Subcutaneous adipose tissue (tissue), 4 donors: Measurements from ENCODE around the gene FGFRL1. TPM values are rescaled to one million over a fixed set of nuclear protein-coding genes. Genes with fewer than 3 reads are reported as not detected.

Experiments
- total RNA-seq, 4 donors: library from RNA; depleted of rRNA; stranded (reverse); fragments of >200 nt; gene quantifications; one replicate each; pipeline ENCODE4 v1.1.0, GENCODE V29; 2016
- TF ChIP-seq, protein P1 (sequence below): fragments of 450-650 bp; IDR thresholded peaks from one replicate; pipeline ENCODE4 v1.5.1; 2016; ENCODE audit warnings: low read depth, mild to moderate bottlenecking, control low read depth, antibody characterized with exemption, moderate library complexity

The FGFRL1 gene
- total RNA-seq, 4 donors from 2014 or later, result 12.6 to 113 (median 22.7) TPM

GRCh38 chr4:988726-989721 is 22.4 kb upstream of the FGFRL1 start:
- TF ChIP-seq, protein P1, sequence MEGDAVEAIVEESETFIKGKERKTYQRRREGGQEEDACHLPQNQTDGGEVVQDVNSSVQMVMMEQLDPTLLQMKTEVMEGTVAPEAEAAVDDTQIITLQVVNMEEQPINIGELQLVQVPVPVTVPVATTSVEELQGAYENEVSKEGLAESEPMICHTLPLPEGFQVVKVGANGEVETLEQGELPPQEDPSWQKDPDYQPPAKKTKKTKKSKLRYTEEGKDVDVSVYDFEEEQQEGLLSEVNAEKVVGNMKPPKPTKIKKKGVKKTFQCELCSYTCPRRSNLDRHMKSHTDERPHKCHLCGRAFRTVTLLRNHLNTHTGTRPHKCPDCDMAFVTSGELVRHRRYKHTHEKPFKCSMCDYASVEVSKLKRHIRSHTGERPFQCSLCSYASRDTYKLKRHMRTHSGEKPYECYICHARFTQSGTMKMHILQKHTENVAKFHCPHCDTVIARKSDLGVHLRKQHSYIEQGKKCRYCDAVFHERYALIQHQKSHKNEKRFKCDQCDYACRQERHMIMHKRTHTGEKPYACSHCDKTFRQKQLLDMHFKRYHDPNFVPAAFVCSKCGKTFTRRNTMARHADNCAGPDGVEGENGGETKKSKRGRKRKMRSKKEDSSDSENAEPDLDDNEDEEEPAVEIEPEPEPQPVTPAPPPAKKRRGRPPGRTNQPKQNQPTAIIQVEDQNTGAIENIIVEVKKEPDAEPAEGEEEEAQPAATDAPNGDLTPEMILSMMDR, result no peak

DNA sequence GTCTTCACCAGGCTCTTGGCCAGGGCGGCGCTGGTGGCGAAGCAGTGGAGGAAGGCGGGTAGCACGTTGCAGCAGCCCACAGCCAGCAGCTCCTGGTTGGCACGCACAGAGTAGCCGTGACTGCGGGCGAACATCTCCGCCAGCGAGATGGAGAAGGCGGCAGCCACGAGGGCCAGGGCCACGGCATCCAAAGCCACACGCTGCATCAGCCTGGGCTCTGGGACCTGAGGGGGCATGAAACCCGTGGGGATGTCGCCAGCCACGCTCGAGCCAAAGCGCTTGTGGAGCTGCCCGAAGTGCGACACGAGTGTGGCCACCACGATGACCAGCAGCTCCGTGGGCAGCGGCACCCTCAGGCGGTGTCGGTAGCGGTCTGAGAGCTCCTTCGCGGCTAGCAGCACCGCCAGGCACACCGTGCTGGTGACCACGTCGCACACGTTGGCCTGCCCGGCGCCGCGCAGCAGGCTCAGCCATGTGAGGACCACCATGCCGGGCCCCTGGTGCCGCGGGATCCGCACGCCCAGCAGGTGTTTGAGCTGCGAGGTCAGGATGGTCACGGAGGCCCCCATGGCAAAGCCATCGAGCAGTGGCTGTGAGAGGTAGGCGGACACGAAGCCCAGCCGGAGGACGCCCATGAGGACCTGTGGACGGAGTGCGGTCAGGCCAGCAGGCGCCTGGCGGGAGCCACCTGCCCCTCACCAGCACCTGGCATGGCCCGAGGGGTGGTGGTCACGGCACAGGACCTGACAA is 21.5 kb upstream of the FGFRL1 start:
- TF ChIP-seq, protein P1, result no peak

DNA sequence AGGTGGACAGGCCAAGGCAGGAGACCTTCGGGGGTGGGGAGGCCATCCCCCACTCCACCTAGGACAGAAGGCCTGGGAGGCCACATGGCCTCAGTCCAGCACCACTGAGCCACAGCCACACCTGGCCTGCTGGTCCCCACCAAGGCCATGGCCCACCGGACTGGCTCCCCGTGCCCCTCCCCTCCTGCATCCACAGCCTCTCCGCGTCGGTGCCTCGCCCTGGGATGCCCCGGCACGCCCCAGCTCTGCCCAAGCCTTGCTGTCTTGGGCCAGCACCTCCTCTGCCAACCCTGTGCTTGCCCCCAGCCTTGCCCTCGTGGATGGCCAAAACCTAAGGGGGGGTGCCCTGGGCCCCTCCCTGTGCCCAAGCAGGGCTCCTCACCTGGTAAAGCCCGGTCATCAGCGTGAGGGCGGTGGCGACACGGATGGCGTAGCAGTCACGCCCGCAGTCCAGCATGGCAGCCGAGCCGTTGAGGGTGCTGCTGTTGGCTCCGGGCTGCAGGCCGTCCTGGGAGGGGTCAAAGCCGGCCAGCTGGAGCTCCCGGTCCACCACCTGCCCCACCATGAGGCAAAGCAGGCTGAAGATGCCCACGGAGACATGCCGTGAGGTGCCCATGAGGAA is 20.6 kb upstream of the FGFRL1 start:
- TF ChIP-seq, protein P1, result no peak

DNA sequence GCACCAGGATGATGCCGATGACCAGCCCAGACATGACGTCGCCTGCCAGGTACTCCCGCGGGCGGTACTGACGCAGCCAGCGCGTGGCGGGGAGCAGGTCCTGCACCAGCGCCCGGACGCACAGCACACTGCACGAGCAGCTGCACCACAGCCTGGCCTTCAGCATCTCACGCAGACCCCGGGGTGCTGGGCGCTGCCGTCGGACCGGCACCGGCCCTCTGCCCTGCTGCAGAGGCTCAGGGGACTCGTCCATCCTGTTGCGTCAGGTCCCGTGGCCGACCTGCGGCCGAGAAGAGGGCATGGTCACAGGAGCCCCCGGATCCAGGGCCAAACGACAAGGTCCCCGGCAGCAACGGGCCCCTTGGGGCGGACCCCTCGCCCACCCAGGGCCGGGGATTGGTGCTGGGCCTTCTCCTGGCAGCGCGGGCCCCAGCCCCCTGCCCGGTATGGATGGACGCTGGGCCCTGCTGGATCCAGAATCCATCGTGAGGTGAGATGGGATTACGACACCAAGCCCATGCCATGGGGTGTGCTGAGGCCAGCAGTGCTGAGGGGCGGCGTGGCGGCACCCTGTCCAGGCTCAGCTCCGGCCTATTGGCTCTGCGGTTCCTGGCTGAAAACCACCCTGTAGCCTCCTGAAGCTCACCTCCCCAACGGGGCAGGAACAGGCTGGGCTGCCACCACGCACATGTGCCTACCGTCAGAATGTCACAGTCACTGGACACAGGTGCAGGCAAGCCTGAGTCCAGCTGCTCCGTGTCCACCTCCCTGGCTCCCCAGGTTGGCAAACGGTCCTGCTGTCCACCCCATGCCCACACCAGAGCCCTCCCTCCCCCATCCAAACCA is 19.8 kb upstream of the FGFRL1 start:
- TF ChIP-seq, protein P1, result no peak

GRCh38 chr4:992297-993110 is 18.9 kb upstream of the FGFRL1 start:
- TF ChIP-seq, protein P1, result no peak
